ENCODE data around the gene LTBP3. TPM values are rescaled to one million over a fixed set of nuclear protein-coding genes. Genes with fewer than 3 reads are reported as not detected.

LTBP3 gene
- total and polyA plus RNA-seq, 2 of the 13 experiments (the other 11 are each of a cell fraction or from before 2014, with no cell fraction given): 12.2 to 68.1 TPM

GRCh38 chr11:65524741-65525545, 33.2 kb downstream of the LTBP3 start, which contains the start of gene SCYL1 (continued):
- TF ChIP-seq, protein P1, sequence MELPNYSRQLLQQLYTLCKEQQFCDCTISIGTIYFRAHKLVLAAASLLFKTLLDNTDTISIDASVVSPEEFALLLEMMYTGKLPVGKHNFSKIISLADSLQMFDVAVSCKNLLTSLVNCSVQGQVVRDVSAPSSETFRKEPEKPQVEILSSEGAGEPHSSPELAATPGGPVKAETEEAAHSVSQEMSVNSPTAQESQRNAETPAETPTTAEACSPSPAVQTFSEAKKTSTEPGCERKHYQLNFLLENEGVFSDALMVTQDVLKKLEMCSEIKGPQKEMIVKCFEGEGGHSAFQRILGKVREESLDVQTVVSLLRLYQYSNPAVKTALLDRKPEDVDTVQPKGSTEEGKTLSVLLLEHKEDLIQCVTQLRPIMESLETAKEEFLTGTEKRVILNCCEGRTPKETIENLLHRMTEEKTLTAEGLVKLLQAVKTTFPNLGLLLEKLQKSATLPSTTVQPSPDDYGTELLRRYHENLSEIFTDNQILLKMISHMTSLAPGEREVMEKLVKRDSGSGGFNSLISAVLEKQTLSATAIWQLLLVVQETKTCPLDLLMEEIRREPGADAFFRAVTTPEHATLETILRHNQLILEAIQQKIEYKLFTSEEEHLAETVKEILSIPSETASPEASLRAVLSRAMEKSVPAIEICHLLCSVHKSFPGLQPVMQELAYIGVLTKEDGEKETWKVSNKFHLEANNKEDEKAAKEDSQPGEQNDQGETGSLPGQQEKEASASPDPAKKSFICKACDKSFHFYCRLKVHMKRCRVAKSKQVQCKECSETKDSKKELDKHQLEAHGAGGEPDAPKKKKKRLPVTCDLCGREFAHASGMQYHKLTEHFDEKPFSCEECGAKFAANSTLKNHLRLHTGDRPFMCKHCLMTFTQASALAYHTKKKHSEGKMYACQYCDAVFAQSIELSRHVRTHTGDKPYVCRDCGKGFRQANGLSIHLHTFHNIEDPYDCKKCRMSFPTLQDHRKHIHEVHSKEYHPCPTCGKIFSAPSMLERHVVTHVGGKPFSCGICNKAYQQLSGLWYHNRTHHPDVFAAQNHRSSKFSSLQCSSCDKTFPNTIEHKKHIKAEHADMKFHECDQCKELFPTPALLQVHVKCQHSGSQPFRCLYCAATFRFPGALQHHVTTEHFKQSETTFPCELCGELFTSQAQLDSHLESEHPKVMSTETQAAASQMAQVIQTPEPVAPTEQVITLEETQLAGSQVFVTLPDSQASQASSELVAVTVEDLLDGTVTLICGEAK (IDR thresholded peaks at IDR 0.05): no peak
- TF ChIP-seq, protein P1 (CRISPR knock-in tag; IDR thresholded peaks at IDR 0.05): peak; percentile 44; the same call in 1 of the 2 replicates
- peak; percentile 68 for TF ChIP-seq TAF1 (CRISPR knock-in tag; IDR thresholded peaks at IDR 0.05)
- TF ChIP-seq JARID2 (CRISPR knock-in tag; IDR thresholded peaks at IDR 0.05; ENCODE audit: insufficient replicate concordance): no peak
- TF ChIP-seq ZNF543 (CRISPR knock-in tag; IDR thresholded peaks at IDR 0.05): peak; percentile 66; the same call in 1 of the 2 replicates
- TF ChIP-seq NRL (CRISPR knock-in tag; IDR thresholded peaks at IDR 0.05; ENCODE audit: borderline replicate concordance): peak; percentile 21; the same call in 1 of the 2 replicates
- TF ChIP-seq ARHGAP35 (CRISPR knock-in tag; IDR thresholded peaks at IDR 0.05; ENCODE audit: borderline replicate concordance): peak; percentile 72; the same call in 1 of the 2 replicates
- 0 out of 2 replicates have a peak, but pooled peaks have one; percentile 56 for TF ChIP-seq ZNF296 (CRISPR knock-in tag; conservative IDR thresholded peaks at IDR 0.05)
- TF ChIP-seq NFKB2 (CRISPR knock-in tag; IDR thresholded peaks at IDR 0.05; ENCODE audit: borderline replicate concordance): peak; percentile 69; the same call in 1 of the 2 replicates
- TF ChIP-seq ZXDC (CRISPR knock-in tag; IDR thresholded peaks at IDR 0.05): peak; percentile 49; the same call in 1 of the 2 replicates
- TF ChIP-seq ARID5B (CRISPR knock-in tag; IDR thresholded peaks at IDR 0.05): peak; percentile 18; the same call in 1 of the 2 replicates
